ENCODE results near the gene SPTBN1. TPM values are rescaled to one million over a fixed set of nuclear protein-coding genes. Genes with fewer than 3 reads are reported as not detected.
A peak's percentile ranks its signal among the peaks of the same experiment; 100 is the strongest.

The SPTBN1 gene
- total RNA-seq, 1 experiment from 2014 or later: 204 TPM

DNA sequence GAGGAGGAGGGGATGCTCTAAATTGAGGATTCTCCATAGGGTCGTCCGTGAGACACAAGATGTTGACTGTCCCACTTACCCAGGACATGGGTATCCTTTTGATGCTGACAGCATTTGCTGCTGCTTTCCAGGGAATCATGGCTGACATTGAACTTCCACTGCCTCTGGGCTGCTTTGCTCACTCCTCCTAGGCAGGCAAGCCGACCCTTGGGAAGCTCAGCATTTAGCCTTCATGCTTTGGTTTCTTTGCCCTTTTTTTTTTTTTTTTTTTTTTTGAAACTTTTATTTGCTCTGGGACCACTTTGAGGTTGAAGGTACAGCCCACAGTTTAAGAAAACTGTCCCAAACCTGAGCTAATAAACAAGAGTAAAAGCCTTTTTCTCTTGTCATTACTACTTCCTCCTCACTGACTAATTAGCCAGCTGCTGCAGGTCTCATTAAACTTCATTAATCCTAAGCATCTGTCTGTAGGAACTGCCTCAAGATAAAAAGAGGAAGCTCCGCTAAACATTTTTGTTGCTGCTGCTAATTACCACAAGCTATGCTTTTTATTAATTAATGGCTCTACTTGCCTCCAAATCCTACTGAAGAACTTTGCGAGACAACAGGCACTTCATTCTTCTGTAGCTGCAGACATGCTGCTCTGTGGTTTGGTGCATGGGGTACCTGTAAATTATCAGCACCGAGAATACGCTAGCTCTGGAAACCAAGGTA, 125.4 kb downstream of the SPTBN1 start:
- ATAC-seq (no peak; the same call in 1 of the 2 replicates), DNase-seq (ENCODE audit: low spot score) (no peak)
- H3K4me1 Mint-ChIP-seq: peaks cover 76% of the 10 kb centered on the region
- H3K27me3 Mint-ChIP-seq (ENCODE audit: low read depth): no peaks in the 10 kb centered on the region
- ChIA-PET CTCF (interaction anchor here (0.7 kb wide), 2 partner anchors 77 to 467 kb away, joined by 3 to 4 read pairs; no protein-coding TSS in a partner anchor), POLR2A (interaction anchor here (0.6 kb wide), 1 partner anchor 12 kb away, joined by 4 read pairs; no protein-coding TSS in a partner anchor)
- H3K9me3 Mint-ChIP-seq: no peaks in the 10 kb centered on the region
- no peak for TF ChIP-seq NR1H2 (CRISPR knock-in tag; IDR thresholded peaks at IDR 0.05)
- no peak for TF ChIP-seq MXD4 (CRISPR knock-in tag; IDR thresholded peaks at IDR 0.05; ENCODE audit: borderline replicate concordance)
- no peak for TF ChIP-seq USF1 (CRISPR knock-in tag; IDR thresholded peaks at IDR 0.05)
- TF ChIP-seq MYBL2 (CRISPR knock-in tag; IDR thresholded peaks at IDR 0.05): no peak
- TF ChIP-seq TEAD4 (CRISPR knock-in tag; IDR thresholded peaks at IDR 0.05): no peak
- TF ChIP-seq NR3C1 (CRISPR knock-in tag; conservative IDR thresholded peaks at IDR 0.05; ENCODE audit: low read depth): no peak
- no peak for TF ChIP-seq JAZF1 (CRISPR knock-in tag; IDR thresholded peaks at IDR 0.05)
- no peak for TF ChIP-seq USF2 (CRISPR knock-in tag; IDR thresholded peaks at IDR 0.05)
- TF ChIP-seq, protein P1, sequence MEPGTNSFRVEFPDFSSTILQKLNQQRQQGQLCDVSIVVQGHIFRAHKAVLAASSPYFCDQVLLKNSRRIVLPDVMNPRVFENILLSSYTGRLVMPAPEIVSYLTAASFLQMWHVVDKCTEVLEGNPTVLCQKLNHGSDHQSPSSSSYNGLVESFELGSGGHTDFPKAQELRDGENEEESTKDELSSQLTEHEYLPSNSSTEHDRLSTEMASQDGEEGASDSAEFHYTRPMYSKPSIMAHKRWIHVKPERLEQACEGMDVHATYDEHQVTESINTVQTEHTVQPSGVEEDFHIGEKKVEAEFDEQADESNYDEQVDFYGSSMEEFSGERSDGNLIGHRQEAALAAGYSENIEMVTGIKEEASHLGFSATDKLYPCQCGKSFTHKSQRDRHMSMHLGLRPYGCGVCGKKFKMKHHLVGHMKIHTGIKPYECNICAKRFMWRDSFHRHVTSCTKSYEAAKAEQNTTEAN (CRISPR knock-in tag; IDR thresholded peaks at IDR 0.05): no peak
- no peak for TF ChIP-seq ATF2 (CRISPR knock-in tag; IDR thresholded peaks at IDR 0.05; ENCODE audit: borderline replicate concordance, low read depth)
- TF ChIP-seq ZNF232 (CRISPR knock-in tag; IDR thresholded peaks at IDR 0.05): no peak
- no peak for TF ChIP-seq ZNF512 (CRISPR knock-in tag; IDR thresholded peaks at IDR 0.05; ENCODE audit: borderline replicate concordance)
- no peak for TF ChIP-seq GTF2I (CRISPR knock-in tag; conservative IDR thresholded peaks at IDR 0.05)
- H3K4me3 Mint-ChIP-seq: no peak overlapping the region
- H3K27ac Mint-ChIP-seq: no peak overlapping the region; the same call in 1 of the 2 replicates
- H3K36me3 Mint-ChIP-seq: no peaks in the 10 kb centered on the region

GRCh38 chr2:54582987-54583386, 126.9 kb downstream of the SPTBN1 start:
- TF ChIP-seq NR2C2 (CRISPR knock-in tag; IDR thresholded peaks at IDR 0.05) (no peak), NFE2L1 (CRISPR knock-in tag; IDR thresholded peaks at IDR 0.05) (no peak), TEAD1 (CRISPR knock-in tag; IDR thresholded peaks at IDR 0.05) (no peak)
- Mint-ChIP-seq H3K9me3 (no peaks in the 10 kb centered on the region), H3K36me3 (no peaks in the 10 kb centered on the region), H3K4me1 (peaks cover 76% of the 10 kb centered on the region), H3K4me3 (no peak overlapping the region), H3K27me3 (ENCODE audit: low read depth) (no peaks in the 10 kb centered on the region), H3K27ac (no peak overlapping the region)
- ChIA-PET POLR2A (no interaction called here), CTCF (no interaction called here)
- DNase-seq (ENCODE audit: low spot score) (no peak), ATAC-seq (no peak)

- H3K4me3 Mint-ChIP-seq: no peak overlapping the region
- no peak for ATAC-seq
- CTCF ChIA-PET: no interaction called here
- peaks cover 78% of the 10 kb centered on the region for H3K4me1 Mint-ChIP-seq
- no peak for DNase-seq (ENCODE audit: low spot score)
- POLR2A ChIA-PET: no interaction called here
- 0 out of 2 replicates have a peak overlapping the region, but pooled peaks have one; percentile 25 for H3K27ac Mint-ChIP-seq
- no peaks in the 10 kb centered on the region for H3K36me3 Mint-ChIP-seq
- no peaks in the 10 kb centered on the region for H3K27me3 Mint-ChIP-seq (ENCODE audit: low read depth)
- H3K9me3 Mint-ChIP-seq: no peaks in the 10 kb centered on the region
- TF ChIP-seq, protein P2, sequence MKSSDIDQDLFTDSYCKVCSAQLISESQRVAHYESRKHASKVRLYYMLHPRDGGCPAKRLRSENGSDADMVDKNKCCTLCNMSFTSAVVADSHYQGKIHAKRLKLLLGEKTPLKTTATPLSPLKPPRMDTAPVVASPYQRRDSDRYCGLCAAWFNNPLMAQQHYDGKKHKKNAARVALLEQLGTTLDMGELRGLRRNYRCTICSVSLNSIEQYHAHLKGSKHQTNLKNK (CRISPR knock-in tag; IDR thresholded peaks at IDR 0.05): no peak
- TF ChIP-seq SP1 (CRISPR knock-in tag; conservative IDR thresholded peaks at IDR 0.05) (no peak), CREB1 (CRISPR knock-in tag; IDR thresholded peaks at IDR 0.05) (no peak), TCF7 (CRISPR knock-in tag; IDR thresholded peaks at IDR 0.05; ENCODE audit: low read depth) (no peak), JUN (CRISPR knock-in tag; IDR thresholded peaks at IDR 0.05) (no peak), ZNF416 (CRISPR knock-in tag; IDR thresholded peaks at IDR 0.05) (no peak), EMX1 (CRISPR knock-in tag; IDR thresholded peaks at IDR 0.05) (no peak), ATF2 (CRISPR knock-in tag; IDR thresholded peaks at IDR 0.05; ENCODE audit: borderline replicate concordance, low read depth) (no peak), ZNF671 (CRISPR knock-in tag; IDR thresholded peaks at IDR 0.05) (no peak)
These were observed 128.5 kb downstream of the SPTBN1 start for GRCh38 chr2:54584598-54584997.

All from WTC11 (cell line).